ENCODE measurements around the gene ZC3HAV1L. TPM values are rescaled to one million over a fixed set of nuclear protein-coding genes. Genes with fewer than 3 reads are reported as not detected.

The ZC3HAV1L gene
- total RNA-seq, 4 donors from 2014 or later: 7.0 to 15.4 (median 10.2) TPM

DNA sequence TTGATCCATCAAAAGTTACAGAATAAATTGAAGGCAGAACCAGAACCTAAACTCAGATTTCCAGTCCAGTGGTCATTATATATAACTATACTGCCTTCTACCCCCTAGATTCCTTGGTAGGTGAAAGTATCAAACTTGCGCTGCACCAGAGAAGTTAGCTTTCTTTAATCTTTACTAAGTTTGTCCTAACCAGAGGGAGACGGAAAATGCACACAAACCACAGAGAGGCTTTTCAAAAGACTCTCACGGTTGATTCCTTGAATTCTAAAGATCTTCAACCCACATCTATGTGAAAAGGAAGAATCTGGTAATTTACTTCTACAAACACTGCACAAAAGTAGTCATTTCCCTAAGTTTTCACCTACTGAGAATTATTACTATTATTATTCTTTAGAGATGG lies 36.4 kb downstream of the ZC3HAV1L start:
- H3K27me3 ChIP-seq: no peaks in the 10 kb centered on the region
- no peak overlapping the region for H3K4me3 ChIP-seq
- DNase-seq (ENCODE audit: extremely low spot score): no peak
- H3K4me1 ChIP-seq: no peaks in the 10 kb centered on the region
- TF ChIP-seq EP300 (IDR thresholded peaks at IDR 0.05) (no peak), POLR2A (IDR thresholded peaks at IDR 0.05; ENCODE audit: low read depth) (no peak), POLR2AphosphoS5 (IDR thresholded peaks at IDR 0.05) (no peak)
- TF ChIP-seq, protein P1, sequence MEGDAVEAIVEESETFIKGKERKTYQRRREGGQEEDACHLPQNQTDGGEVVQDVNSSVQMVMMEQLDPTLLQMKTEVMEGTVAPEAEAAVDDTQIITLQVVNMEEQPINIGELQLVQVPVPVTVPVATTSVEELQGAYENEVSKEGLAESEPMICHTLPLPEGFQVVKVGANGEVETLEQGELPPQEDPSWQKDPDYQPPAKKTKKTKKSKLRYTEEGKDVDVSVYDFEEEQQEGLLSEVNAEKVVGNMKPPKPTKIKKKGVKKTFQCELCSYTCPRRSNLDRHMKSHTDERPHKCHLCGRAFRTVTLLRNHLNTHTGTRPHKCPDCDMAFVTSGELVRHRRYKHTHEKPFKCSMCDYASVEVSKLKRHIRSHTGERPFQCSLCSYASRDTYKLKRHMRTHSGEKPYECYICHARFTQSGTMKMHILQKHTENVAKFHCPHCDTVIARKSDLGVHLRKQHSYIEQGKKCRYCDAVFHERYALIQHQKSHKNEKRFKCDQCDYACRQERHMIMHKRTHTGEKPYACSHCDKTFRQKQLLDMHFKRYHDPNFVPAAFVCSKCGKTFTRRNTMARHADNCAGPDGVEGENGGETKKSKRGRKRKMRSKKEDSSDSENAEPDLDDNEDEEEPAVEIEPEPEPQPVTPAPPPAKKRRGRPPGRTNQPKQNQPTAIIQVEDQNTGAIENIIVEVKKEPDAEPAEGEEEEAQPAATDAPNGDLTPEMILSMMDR (IDR thresholded peaks at IDR 0.05): no peak
- intact Hi-C loops (cut with DNase I): no loop called here
- no peak overlapping the region for H3K27ac ChIP-seq (replicated peaks in 1 of 4)
- 85% methylated on average over 3 of the region's 3 CpGs for WGBS
- no peaks in the 10 kb centered on the region for H3K36me3 ChIP-seq
- peaks cover 0 to 4% (median 0%) of the 10 kb centered on the region in 4 donors for H3K9me3 ChIP-seq

DNA sequence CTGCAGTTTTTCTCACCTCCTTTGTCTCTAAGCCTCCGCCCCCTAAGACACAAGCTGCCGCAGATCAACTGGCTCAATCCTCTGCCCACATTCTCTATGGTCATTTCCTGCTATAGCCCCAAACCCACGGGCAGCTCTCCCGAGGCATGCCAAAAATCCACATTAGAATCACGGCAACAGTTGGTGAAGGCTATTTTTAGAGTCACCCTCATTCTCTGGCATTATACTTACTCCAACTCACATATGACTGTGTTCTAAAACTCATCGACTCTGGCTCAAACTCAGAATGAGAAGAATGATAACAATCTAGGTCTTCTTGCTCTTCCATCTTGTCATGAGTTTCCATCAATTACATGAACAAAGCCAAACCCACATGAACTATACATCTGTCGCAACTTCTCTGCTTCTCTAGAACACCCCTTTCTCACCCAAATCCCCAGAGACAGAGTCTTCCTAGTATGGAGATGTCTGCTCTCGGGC lies 43.8 kb downstream of the ZC3HAV1L start:
- no peaks in the 10 kb centered on the region for H3K27me3 ChIP-seq
- peaks cover 0 to 9% (median 8%) of the 10 kb centered on the region in 4 donors for H3K9me3 ChIP-seq
- 68% methylated on average over 8 of the region's 8 CpGs for WGBS
- H3K27ac ChIP-seq (replicated peaks in 1 of 4): no peak overlapping the region
- DNase-seq (ENCODE audit: extremely low spot score): no peak
- H3K36me3 ChIP-seq: no peaks in the 10 kb centered on the region
- no peaks in the 10 kb centered on the region for H3K4me1 ChIP-seq
- no peak overlapping the region for H3K4me3 ChIP-seq
- intact Hi-C loops (cut with DNase I): no loop called here
- TF ChIP-seq POLR2A (IDR thresholded peaks at IDR 0.05; ENCODE audit: low read depth) (no peak), POLR2AphosphoS5 (IDR thresholded peaks at IDR 0.05) (no peak)
- TF ChIP-seq, protein P1 (IDR thresholded peaks at IDR 0.05): no peak

DNA sequence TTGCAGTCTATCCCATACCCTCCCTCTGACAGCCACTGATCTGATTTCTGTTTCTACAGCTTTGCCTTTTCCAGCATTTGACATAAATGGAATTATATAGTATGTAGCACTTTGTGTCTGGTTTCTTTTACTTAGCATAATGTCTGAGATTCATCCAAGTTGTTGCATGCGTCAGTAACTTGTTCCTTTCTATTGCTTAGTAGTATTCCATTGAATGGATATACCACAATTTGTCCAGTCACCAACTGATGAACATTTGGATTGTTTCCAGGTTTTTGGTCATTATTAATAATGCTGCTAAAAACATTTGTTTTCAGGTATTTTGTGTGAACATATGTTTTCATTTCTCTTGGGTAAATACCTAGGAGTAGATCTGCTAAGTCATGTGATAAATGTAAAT lies 48.2 kb downstream of the ZC3HAV1L start:
- no peak for DNase-seq (ENCODE audit: extremely low spot score)
- H3K4me3 ChIP-seq: no peak overlapping the region
- no peaks in the 10 kb centered on the region for H3K4me1 ChIP-seq
- TF ChIP-seq POLR2AphosphoS5 (IDR thresholded peaks at IDR 0.05): no peak
- TF ChIP-seq EP300 (IDR thresholded peaks at IDR 0.05): no peak
- no peak for TF ChIP-seq POLR2A (IDR thresholded peaks at IDR 0.05; ENCODE audit: low read depth)
- TF ChIP-seq, protein P1 (IDR thresholded peaks at IDR 0.05): no peak
- H3K27ac ChIP-seq (replicated peaks in 1 of 4): no peak overlapping the region
- intact Hi-C loops (cut with DNase I): loop anchor here (10.0 kb wide), 1 partner anchor 103 kb away; no protein-coding TSS in a partner anchor
- no peaks in the 10 kb centered on the region for H3K36me3 ChIP-seq
- peaks cover 0 to 12% (median 8%) of the 10 kb centered on the region in 4 donors for H3K9me3 ChIP-seq
- H3K27me3 ChIP-seq: no peaks in the 10 kb centered on the region
- 100% methylated on average over 1 of the region's 1 CpG for WGBS

DNA sequence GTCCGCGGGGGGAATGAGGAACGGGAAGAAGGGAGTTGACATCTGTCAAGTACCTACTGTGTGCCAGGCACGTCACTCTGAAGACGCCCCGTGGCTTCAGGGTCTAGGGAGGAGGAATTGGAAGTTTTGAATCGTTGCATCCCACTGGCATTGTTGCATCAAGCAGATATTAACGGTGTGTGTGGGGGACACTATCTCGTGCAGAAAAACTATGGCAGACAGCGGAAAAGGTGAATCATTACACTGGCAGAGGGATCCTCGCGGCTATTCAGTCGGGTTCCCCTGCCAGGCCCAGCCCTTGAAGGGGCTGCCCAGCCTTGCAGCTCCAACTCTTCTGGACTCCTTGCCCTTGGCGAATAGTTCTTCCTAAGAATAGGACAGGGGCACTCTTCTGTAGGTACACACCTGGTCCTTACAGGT lies 53.6 kb downstream of the ZC3HAV1L start:
- H3K4me3 ChIP-seq: peak overlapping the region; percentile 59 to 74 (median 65)
- peak overlapping the region in 2 of 4 donors; percentile 46 to 64 for H3K27ac ChIP-seq (replicated peaks in 1 of 4)
- peaks cover 0 to 4% (median under 1%) of the 10 kb centered on the region in 4 donors for H3K9me3 ChIP-seq
- TF ChIP-seq EP300 (IDR thresholded peaks at IDR 0.05) (no peak), POLR2A (IDR thresholded peaks at IDR 0.05; ENCODE audit: low read depth) (no peak)
- TF ChIP-seq, protein P1 (IDR thresholded peaks at IDR 0.05): no peak
- whole genome bisulfite sequencing: 30% methylated on average over 14 of the region's 14 CpGs
- intact Hi-C loops (cut with DNase I): loop anchor here (10.0 kb wide), 1 partner anchor 97 kb away; no protein-coding TSS in a partner anchor
- H3K4me1 ChIP-seq: peaks cover 0 to 22% (median 20%) of the 10 kb centered on the region in 4 donors
- no peak for DNase-seq (ENCODE audit: extremely low spot score)
- H3K36me3 ChIP-seq: no peaks in the 10 kb centered on the region
- no peaks in the 10 kb centered on the region for H3K27me3 ChIP-seq

Data from esophagus muscularis mucosa (tissue), 4 donors.